ENCODE results near the gene RND3. TPM values are rescaled to one million over a fixed set of nuclear protein-coding genes. Genes with fewer than 3 reads are reported as not detected.
A peak's percentile ranks its signal among the peaks of the same experiment; 100 is the strongest.

Gene RND3
- total and polyA plus RNA-seq, 12 donors, result 15.4 to 74.3 (median 35.6) TPM

DNA sequence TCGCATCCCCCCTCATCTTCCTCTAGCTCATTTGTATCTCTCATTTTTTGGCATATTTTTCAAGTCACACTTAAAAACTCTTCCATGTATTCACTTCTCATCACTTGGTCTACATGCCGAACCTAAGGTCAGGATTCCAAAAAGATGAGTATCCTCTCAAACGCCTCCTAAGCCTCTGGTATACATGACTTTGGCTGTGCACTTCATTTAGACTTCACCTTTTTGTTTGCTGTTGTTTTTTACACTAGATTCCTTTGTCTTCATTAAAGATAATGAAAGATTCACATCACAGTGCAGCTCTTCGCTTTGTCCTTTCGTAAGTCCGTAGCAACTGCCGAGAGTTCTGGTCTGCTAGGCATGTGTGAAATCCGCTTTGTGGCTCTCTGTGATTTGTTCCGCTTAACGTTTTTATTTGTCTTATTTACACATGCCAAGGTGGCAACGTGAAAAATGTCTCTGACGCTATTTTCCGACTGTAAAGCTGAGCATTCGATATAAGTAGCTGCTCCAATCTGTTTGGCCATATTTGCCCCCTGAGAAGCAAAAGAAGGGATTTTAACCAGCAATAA lies 17.7 kb downstream of the RND3 start:
- intact Hi-C loops (cut with DNase I), result loop anchor here in 1 of 10 donors (10.0 kb wide), 1 partner anchor 185 kb away; no protein-coding TSS in a partner anchor
- H3K27me3 ChIP-seq, result no peaks in the 10 kb centered on the region
- no peak overlapping the region for H3K27ac ChIP-seq
- 88 to 91% methylated on average over 14 of the region's 14 CpGs for WGBS, 2 donors
- DNase-seq (no peak), ATAC-seq (no peak)
- TF ChIP-seq, protein P1, sequence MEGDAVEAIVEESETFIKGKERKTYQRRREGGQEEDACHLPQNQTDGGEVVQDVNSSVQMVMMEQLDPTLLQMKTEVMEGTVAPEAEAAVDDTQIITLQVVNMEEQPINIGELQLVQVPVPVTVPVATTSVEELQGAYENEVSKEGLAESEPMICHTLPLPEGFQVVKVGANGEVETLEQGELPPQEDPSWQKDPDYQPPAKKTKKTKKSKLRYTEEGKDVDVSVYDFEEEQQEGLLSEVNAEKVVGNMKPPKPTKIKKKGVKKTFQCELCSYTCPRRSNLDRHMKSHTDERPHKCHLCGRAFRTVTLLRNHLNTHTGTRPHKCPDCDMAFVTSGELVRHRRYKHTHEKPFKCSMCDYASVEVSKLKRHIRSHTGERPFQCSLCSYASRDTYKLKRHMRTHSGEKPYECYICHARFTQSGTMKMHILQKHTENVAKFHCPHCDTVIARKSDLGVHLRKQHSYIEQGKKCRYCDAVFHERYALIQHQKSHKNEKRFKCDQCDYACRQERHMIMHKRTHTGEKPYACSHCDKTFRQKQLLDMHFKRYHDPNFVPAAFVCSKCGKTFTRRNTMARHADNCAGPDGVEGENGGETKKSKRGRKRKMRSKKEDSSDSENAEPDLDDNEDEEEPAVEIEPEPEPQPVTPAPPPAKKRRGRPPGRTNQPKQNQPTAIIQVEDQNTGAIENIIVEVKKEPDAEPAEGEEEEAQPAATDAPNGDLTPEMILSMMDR (IDR thresholded peaks at IDR 0.05), result no peak
- peaks cover 4 to 53% (median 32%) of the 10 kb centered on the region in 9 donors for H3K4me1 ChIP-seq
- peaks cover 0 to 72% (median 31%) of the 10 kb centered on the region in 9 donors for H3K36me3 ChIP-seq
- H3K9me3 ChIP-seq, result no peaks in the 10 kb centered on the region
- H3K4me3 ChIP-seq, result no peak overlapping the region

DNA sequence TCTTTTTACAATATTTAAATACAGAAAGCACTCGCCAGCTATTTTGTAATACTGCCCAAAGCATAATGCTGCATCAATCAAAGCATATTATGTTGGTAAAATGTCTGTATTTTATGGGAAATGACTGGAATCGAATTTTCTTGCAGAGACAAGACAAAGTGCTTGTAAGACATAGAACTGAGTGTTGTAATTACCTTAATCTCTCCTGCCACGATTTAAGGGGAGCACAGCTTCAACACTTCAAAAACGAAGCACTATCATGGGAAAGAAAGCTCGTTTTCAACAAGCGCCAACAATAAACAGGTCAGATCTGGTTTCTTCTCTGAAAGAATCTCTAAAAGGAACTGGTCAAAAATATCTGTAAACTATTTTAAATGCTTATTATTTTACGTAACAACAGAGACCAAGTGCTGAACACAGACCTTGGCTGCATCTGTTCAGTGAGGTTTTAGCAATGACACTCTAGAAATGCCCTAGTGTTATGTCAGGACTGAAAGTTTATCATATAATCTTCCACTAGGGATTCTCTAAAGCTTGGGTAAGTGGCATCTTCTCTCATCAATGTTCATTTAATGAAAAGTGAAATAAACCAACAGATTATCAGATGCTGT lies 19.0 kb downstream of the RND3 start:
- Histone ChIP-seq H3K4me3 (no peak overlapping the region), H3K9me3 (no peaks in the 10 kb centered on the region), H3K36me3 (peaks cover 0 to 59% (median 28%) of the 10 kb centered on the region in 9 donors), H3K27me3 (no peaks in the 10 kb centered on the region), H3K4me1 (peaks cover 0 to 39% (median 22%) of the 10 kb centered on the region in 9 donors), H3K27ac (no peak overlapping the region)
- ATAC-seq, result no peak
- intact Hi-C loops (cut with DNase I), result no loop called here
- 73 to 82% methylated on average over 7 of the region's 7 CpGs for whole genome bisulfite sequencing, 2 donors
- DNase-seq, result no peak
- TF ChIP-seq, protein P1 (IDR thresholded peaks at IDR 0.05), result no peak

DNA sequence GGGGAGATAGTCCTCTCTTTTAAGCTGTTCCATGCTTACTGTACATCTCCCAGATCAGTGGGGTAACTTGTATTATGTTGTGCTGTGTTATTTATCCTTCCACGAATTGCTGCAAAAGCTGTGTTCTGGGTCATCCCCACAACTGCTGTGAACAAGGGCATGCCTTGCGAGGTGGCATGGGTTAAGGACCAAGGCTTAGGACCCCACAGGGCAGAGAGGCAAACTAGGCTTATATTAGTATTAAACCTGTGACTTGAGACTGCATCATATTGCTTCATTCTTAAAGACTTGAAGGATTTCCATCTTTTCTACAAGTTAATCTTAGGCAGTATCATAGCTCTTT lies 19.9 kb downstream of the RND3 start:
- Histone ChIP-seq H3K4me3 (no peak overlapping the region), H3K27me3 (no peaks in the 10 kb centered on the region), H3K36me3 (peaks cover 0 to 52% (median 28%) of the 10 kb centered on the region in 9 donors), H3K27ac (peak overlapping the region in 4 of 10 donors; percentile 6 to 71 (median 34)), H3K4me1 (peaks cover 0 to 31% (median 15%) of the 10 kb centered on the region in 9 donors), H3K9me3 (no peaks in the 10 kb centered on the region)
- no peak for DNase-seq
- 86% methylated on average over 2 of the region's 2 CpGs for WGBS, 2 donors
- ATAC-seq, result no peak
- TF ChIP-seq, protein P1 (IDR thresholded peaks at IDR 0.05), result no peak
- intact Hi-C loops (cut with DNase I), result no loop called here

DNA sequence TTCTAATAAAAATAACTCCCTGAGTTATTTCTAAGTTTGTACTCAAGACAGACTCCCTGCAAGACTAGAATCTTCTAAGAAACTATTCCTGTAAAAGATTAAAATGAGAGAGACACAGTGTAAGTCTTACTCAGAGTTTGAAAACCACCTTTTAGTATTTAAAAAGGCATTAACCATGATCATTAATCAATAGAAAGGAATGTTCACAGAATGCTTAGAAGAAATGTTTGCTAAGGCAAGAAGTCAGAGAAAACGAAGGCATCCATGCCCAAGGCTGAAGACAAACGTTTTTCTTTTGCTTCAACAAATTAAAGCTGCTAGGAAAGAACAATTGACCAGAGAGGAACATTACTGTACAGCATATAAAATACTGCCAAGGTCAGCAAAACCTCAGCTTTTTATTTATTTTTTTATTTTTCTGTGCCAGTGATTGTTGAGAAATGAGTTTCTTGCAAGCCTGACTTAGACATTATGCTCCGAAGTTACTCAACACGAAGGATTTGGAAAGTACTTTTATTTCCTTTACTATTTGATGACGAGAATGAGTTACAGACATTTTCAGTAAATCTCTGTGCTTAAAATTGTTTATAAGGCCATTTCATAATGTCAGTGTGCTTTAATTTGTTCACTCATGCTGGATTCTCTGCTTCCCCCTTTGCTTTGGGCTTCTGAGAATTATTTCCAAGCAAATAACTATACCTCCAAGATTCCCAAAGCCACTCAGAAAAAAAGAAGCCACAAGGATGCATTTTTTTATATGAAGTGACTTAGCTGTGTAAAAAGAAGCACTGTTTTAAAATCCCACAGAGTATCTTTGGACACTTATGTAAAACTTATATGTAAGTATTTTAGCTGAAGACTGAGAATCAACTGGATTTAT lies 20.5 kb downstream of the RND3 start:
- DNase-seq (no peak), ATAC-seq (peak in 3 of 8 donors; percentile 25 to 42 (median 27))
- Histone ChIP-seq H3K9me3 (no peaks in the 10 kb centered on the region), H3K4me3 (no peak overlapping the region), H3K27ac (peak overlapping the region in 6 of 10 donors; percentile 6 to 71 (median 22)), H3K36me3 (peaks cover 0 to 47% (median 28%) of the 10 kb centered on the region in 9 donors), H3K27me3 (no peaks in the 10 kb centered on the region), H3K4me1 (peaks cover 0 to 26% (median 9%) of the 10 kb centered on the region in 9 donors)
- WGBS, 2 donors, result 56 to 64% methylated on average over 5 of the region's 5 CpGs
- TF ChIP-seq, protein P1 (IDR thresholded peaks at IDR 0.05), result no peak
- intact Hi-C loops (cut with DNase I), result no loop called here

Measured in heart right ventricle (tissue), 16 donors.